ENCODE data around the gene MYL12B.
"Not testable (repeated sequence)": the region's sequence is repeated elsewhere in the genome, so short reads cannot be mapped to it uniquely, and the experiment has no call there.

Gene MYL12B

DNA sequence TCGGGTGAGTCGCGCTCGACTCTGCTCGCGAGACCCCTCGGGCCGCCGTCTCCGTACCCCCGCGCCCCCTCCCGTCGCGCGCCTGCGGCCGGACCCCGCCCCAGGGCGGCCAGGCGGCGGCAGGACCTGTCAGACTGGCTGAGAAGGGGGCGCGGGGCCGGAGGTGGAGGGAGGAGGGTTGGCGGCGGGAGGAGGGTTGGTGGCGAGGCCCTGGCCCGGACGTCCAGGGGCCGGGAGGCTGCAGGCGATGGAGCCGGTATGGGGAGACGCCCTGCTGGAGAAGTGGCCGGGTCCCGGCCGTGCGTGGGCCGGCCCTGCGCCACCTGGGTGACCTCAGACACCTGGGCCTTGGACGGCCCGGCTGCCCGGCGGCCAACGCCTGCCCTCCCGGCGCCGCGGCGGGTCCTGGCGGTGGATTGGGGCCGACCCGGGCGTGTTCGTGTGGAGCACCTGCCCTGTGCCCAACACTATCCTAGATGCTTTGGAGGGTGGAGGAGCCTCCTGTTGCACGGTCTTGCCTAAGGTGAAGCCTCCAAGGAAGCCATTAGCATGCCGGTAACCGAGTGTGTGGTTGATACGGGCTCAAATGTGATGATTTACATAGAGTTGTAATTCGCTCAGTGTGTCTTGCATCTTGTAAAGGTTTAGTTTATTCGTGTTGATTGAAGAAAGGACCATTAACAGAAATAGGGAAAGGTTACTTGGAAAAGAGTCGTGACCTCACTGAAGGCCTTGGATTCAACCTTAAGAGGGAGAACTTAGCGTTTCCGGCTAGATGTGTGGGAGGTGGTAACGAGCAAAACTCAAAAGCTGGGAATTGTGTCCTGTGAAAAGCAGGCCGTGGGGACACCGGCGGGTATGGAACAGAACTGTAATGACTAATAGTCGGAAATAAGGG, 550 bp downstream of the MYL12B start:
- DNase-seq (ENCODE audit: low spot score) = peak; percentile 69

DNA sequence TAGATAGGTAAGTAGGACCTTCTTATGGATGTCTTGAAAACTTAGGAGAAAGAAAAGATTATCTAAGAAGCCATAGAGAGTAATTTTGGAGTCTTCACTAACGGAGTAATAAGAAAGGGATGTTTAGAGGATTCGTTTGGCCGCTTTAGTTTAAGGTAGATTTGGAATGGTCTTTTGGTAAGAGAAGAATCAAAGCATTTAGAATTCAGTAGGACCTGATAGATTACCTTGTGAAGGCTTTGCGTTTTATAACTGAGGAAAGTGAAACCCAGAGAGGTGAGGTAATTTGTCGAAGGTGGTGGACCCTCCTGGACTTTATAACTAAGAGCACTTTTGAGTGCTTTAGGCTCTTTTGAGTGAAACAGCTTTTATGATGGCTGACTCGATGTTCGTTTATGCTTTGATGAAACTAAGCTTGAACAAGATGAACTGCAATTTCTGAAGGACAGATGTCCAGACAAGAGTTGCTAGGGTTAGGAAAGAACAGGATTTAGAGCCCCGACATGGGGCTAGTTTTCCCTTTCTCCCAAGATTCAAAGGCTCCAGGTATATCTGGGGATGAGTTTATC, 1.3 kb downstream of the MYL12B start:
- no peak for DNase-seq (ENCODE audit: low spot score)

DNA sequence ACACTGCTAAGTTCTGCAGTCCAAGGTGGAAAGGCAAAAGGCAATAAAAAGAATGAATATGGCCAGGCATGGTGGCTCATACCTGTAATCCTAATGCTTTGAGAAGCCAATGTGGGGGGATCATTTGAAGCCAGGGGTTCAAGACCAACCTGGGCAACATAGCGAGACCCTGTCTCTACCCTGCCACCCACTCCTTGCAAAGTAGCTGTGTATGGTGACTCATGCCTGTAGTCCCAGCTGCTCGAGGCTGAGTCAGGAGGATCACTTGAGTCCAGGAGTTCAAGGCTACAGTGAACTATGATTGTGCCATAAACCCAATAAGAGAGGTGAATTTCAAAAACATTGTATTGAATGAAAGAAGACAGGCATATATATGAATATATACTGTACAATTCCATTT, 2.4 kb downstream of the MYL12B start:
- DNase-seq (ENCODE audit: low spot score) = no peak

DNA sequence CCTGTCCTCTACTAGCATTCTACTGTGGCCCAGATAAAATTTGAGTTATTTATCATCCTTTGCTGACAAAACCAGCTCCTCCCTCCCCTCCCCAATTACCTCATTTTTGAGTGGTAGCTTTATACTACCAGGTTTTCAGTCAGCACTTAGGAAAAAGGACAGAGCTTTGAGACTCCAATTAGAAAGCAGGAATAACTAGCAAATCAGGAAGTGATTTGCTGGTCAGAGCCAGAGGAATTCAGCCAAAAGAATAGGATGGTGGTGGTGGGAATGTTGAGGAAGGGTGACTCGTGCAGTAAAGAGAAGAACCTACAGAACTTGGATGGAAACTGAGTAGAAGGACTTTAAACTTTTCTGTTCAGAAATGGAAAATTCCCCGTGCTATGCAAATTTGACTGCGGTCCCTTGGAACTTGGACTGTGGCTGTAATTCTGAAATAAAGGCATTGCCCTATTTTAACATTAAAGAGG, 3.7 kb downstream of the MYL12B start:
- no peak for DNase-seq (ENCODE audit: low spot score)

DNA sequence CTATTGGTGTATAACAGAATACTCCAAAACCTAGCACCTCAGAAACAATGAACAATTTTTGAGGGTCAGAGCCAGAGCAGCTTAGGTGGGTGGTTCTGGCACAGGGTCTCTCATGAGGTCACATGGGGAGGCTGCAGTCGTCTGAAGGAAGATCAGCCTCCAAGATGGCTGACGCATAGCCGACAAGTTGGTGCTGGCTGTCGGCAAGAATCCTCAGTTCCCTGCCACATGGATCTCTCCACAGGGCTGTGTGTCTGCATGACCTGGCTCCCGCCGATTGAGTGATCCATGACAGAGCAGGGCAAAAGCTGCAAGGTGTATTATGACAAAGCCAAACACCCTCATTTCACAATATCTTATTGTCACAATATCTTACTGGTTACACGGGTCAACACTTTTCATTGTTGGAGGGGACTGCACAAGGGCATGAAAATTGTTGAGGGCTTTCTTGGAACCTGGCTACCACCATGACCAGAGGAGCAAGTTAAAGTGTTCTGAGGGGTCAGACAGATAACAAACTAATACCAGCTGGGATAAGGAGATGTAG, 4.2 kb downstream of the MYL12B start:
- no peak for DNase-seq (ENCODE audit: low spot score)

DNA sequence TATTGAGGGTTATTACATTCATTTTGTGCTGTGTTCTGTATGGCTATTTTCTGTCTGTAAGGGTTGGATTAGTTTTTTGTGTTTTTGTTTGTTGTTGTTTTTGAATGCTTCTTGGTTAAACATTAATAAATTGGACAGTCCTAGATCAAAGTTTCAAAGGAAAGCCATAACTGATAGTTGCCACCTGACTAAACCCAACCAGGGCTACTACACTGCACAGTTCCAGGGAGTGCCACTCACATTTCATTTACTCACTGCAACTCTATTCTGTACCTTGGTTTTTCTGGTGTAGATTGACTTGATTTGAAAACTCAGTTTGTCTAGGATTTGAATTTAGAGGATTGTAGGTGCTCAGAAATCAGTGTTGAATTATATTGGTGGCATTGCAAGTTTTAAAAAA, 6.4 kb downstream of the MYL12B start:
- peak; percentile 28 for DNase-seq (ENCODE audit: low spot score)

DNA sequence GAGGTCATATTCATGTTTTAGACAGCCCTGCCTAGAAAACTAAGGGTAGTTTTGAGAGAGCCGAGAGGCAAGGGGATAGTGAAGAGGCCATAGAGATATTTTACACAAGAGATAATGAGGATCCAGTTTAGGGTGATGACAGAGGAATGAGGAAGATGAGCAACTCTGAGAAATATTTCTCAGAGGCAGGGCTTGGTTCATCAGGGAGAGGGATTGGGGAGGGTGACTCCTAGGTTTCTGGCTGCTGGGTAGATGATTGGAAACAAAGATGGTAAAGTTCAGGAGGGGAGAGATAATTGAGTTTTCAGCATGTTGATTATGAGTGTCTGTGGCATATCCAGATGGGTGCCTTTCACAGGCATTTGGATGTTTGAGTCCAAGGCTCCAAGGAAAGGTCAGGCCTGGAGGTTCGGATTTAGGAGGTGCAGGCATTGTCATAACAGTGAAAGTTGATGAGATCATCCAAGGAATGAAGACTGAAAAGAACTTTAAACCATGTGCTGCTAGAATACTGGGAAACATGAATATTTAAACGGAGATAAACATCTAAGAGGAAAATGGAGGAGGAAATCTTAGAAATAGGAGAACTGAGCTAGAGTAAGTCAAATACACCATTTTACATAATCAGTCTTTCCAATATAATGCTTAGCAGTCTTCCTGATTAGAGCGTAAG, 7.4 kb downstream of the MYL12B start:
- no peak for DNase-seq (ENCODE audit: low spot score)

DNA sequence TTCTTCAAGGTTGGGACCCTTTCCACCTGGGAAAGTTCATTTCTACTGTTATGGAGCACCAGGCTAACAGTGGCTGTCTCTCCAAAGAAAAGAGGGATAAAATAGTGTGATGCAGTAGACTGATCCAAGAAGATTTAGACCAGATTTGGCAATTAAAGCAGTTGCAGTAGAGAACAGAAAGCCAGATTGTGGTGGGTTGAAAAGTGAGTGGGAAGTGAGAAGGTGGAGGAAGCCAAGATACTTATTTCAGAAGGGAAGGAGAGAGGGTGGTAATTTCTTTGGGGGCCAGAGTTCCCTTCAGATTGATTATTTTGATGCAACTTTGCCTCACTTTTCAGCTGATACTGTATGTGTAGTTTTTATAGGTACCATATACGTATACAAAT, 8.0 kb downstream of the MYL12B start:
- DNase-seq (ENCODE audit: low spot score) = no peak

DNA sequence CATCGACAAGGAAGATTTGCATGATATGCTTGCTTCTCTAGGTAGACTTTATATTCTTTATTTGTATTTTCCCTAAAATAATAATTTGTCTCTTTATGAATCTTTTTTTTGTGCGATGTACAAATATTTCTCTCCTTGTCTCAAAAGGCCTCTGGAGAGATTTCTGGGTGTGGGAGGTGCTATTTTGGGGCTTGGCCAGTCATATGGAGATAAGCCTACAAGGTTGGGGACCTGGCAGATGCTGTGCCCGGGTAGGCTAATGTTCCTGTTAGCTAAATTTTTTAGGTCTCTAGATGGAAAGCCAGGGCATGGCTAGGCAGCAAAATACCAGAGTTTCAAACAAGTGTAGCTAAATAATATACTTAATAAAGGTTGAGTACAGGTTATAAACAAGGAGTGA, 11.1 kb downstream of the MYL12B start:
- DNase-seq (ENCODE audit: low spot score) = no peak

DNA sequence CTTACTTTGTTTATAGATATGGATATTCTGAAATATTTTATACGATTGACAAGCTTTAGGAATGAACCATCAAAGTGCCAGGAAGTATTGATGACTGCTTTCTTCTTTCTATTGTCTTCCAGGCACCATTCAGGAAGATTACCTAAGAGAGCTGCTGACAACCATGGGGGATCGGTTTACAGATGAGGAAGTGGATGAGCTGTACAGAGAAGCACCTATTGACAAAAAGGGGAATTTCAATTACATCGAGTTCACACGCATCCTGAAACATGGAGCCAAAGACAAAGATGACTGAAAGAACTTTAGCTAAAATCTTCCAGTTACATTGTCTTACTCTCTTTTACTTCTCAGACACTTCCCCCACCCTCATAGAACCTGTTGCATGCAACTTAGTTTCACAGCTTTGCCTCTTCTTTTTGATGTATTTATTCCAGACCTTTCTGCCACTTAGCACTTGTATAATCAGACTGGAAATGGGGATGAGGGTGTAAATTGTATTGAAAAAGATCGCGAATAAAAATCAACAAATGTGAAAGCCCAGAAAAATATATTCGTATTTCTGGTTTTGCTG, 15.8 kb downstream of the MYL12B start:
- not testable (repeated sequence) for DNase-seq (ENCODE audit: low spot score)

DNA sequence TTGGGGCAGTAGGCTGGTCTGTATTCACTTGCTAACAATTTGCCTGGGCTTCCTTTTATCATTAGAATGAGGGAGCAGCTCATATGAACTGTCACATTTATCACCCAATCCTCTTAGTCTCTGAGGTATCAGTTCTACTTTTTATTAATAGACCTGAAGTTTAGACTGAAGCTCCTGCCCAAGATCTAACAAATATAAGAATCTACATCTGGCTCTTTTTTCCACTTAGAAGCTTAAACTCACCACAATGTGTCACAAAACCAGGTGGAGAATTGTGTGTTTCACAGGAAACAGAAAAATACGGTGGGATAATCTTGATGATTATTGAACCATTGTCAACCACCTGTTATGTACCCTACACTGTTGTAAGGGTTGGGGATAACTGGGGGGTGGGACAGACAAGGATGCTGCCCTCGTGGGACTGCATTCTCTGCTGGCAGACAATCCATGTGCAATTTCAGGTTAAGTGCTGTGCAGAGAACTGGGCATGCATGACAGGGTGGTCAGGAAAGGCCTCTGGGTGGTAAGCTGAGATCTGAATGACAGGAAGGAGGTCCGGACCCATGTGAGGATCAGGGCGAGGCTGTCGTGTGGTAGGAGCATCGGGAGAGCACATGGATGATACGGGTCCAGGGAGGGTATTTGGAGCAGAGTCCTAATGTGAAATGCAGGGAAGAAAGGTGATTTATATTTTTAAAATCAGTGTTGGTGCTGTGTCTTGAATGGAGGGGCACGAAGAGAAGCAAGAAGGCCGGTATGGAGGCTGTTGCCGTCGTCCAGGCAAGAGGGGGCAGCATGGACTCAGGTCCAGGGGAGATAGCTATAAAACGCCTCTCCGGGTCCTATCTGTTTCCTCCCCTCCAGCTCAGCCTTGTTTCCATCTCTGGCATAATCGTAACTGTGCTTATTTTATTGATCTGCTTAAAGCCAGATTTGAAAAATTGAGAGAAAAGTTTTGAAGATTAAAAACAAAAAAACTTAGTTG, 17.6 kb downstream of the MYL12B start:
- DNase-seq (ENCODE audit: low spot score) = no peak

DNA sequence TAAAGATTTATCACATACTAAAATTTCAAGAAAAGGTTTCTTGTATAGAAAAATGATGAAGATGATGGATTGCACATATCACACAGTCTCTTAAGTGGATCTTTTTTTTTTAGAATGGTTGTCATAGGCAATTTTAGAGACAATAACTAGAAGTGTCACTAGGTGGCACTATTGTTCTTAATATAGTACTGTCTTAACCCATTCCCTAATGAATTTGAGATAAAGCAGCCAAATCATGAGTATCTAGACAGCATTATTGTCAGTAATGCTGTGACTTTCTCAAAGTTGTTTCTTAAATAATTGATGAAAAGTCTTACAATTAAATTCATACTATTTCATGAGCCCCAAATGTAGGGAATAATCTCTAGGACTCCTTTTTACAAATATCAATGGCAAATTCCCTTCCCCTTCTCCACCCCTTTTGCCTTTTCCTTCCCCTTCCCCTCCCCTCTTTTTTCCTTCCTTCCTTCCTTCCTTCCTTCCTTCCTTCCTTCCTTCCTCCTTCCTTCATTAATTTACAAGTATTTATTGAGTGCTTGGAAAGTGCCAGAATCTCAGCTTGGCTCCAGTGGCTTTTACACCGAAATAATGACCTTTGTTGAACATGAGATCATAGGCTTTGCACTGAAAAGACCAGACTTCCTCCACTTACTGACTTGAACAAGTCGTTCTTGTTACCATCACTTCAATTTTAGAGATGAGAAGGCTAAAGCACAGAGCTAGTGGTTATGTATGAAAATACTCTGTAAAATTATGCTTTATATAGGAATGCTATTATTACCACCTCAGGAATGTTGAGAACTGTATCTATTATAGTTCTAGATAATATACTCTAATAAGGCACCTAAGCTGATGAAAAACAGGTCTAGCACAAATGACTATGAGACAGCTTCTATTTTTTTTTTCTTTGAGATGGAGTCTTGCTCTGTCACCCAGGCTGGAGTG, 19.8 kb downstream of the MYL12B start:
- peak; percentile 84 for DNase-seq (ENCODE audit: low spot score)

DNA sequence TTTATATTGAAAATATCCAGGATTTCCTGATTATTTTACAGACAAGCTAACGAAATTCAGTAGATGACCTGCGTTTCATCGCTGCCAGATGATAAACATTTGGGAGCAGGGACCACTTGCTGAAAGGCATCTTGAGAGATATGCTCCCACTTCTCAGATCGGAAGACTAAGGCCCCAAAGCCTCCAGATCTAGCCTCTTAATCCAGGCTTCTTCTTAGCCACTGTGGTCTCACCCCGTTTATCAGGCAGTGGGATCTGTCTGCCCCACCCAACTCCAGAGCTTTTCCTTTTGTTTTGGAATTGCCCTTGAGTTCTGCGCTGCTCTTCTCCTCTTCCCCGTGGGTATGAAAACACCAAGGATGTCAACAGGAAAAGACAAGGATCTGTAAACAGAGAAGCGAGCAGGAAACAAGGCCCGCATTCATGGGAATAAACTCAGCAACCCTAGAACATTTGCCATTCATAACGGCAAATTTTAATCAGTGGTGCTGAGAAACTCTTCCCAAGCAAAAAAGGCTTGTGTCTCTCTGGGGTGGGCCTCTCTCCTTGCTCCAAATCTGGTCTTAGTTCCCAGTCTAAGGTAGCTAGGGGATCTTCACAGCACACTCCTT, 21.4 kb downstream of the MYL12B start:
- no peak for DNase-seq (ENCODE audit: low spot score)

DNA sequence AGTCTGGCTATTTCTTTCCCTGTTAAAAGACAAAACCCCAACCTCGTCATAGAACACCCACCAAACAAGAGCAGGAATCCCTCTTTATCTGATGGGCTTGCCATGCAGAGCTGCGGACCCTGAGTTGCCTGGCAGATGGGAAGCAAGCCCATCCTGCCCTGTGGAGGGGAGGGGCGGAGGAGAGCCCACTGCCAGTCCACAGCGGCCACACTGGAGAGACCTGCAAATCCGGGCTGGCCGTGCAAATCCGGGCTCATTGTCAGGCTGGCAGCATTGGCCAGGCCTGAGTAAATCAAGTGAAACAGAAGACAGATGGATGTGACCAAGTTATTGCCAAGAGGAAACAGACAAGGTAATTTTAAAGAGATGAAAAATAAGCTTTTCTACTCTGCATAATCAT, 22.0 kb downstream of the MYL12B start:
- no peak for DNase-seq (ENCODE audit: low spot score)

DNA sequence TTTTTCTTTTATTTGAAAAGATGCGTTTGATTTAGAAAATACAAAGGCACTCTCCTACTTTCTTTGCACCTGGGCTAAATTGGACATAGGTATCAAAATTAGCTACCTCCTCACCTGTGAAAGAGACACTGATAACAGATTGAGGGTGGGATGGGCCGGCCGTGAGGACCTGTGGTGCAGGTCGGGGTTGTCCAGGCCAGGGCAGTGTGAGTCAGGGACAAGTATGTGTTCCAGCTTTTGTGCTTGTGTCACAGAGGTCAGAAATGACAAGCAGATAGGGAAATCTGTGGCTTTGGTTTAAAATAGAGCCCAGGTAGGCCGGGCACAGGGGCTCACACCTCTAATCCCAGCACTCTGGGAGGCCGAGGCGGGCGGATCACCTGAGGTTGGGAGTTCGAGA, 22.6 kb downstream of the MYL12B start:
- DNase-seq (ENCODE audit: low spot score) = no peak

DNA sequence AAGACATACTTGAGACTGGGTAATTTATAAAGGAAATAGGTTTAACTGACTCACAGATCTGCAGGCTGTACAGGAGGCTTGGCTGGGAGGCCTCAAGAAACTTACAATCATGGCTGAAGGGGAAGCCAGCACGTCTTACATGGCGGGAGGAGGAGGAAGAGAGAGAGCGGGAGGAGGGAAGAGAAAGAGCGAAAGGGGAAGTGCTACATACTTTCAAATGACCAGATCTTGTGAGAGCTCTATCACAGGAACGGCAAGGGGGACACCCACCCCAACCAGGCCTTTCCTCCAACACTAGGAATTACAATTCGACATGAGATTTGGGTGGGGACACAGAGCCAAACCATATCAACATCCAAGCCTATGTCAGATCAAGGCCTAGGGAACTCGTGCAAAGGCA, 24.2 kb downstream of the MYL12B start:
- no peak for DNase-seq (ENCODE audit: low spot score)

DNA sequence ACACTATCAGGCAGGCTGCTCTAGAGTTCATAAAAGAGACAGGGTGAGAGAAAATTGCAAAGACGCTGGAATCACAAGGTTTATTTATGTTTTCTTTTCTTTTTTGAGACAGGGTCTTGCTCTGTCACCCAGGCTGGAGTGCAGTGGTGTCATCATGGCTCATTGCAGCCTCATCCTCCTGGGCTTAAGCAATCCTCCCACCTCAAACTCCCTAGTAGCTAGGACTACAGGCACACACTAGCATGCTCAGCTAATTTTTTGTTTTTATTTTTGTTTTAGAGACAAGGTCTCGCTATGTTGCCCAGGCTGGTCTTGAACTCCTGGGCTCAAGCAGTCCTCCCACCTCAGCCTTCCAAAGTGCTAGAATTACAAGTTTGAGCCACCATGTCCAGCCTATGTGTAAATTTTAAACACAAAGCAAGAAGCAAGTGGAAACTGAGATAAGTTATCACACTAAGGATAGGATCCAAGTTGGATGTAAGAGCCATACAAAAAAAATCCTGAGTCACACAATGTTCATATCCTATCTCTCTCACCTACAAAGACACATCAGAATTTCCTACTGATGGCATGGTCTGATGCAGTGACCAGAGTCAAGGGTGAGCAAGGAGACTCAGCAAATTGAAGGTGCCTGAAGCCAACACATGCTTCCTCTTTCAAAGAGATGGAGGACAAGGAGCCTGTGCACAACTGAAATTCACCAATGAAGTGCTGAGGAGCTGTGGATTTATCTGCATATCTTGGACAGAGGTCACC, 31.4 kb downstream of the MYL12B start:
- DNase-seq (ENCODE audit: low spot score) = no peak

DNA sequence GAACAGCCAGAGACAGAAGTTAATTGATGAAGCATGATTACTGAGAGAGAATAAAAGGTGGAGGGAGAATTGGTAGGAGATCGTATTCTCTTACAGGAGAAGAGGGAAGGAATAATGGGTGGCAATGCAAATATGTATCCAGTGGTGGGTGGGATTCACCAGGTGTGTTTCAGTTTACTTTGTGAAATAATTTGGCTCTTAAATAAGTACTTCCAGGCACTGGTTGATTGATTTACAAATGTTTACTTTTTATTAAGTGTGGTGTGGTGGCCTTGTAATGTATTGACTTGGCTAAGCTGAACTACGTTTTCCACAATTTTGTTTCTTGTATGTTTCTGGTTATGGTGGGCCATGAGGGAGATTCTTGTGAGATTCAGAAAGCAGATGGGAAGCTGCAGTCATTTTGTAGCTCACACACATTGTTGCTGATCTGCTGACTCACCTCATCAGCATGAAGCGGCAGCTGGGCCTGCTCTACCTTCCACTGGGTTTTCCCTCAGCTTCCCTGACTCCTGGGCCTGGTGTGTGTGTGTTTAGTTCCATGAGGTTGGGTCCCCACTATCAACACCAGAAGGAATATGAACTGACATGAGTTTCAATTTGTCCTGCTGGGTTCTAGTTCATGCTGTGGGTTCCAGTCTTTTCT, 32.6 kb downstream of the MYL12B start:
- DNase-seq (ENCODE audit: low spot score) = no peak

Data from SW480 (cell line).